CD4-positive, CD25-positive, alpha-beta regulatory T cell (primary cell): ENCODE results near the gene DEFB131B. TPM values are rescaled to one million over a fixed set of nuclear protein-coding genes. Genes with fewer than 3 reads are reported as not detected.
A peak's percentile ranks its signal among the peaks of the same experiment; 100 is the strongest.
"Not testable (repeated sequence)": the region's sequence is repeated elsewhere in the genome, so short reads cannot be mapped to it uniquely, and the experiment has no call there.

Source experiments
- ATAC-seq, 2 donors: fragments of 150-1000 bp; cut with Tn5 transposase; one replicate each; pipeline ENCODE4 v1.10.0; 2021; ENCODE audit warnings: low read depth in 2 of 2, moderate number of reproducible peaks in 2 of 2, moderate library complexity in 1 of 2
- DNase-seq, 3 donors: peaks; one replicate each; pipeline versions ENCODE4 v3.0.0 to v3.0.0-alpha.2; 2012 to 2022; ENCODE audit warnings: mixed read lengths in 1 of 3
- H3K27ac ChIP-seq: one replicate; pipeline ENCODE4 v1.7.0; 2013; ENCODE audit warnings: mild to moderate bottlenecking, low read length; ENCODE audit not compliant: insufficient read depth, poor library complexity, severe bottlenecking
- H3K27me3 ChIP-seq: one replicate; pipeline ENCODE4 v1.7.0; 2013; ENCODE audit warnings: low read length; ENCODE audit not compliant: control insufficient read depth, insufficient read depth
- H3K36me3 ChIP-seq: one replicate; pipeline ENCODE4 v1.7.0; 2013; ENCODE audit warnings: mild to moderate bottlenecking, low read length, moderate library complexity; ENCODE audit not compliant: control insufficient read depth, insufficient read depth
- H3K4me1 ChIP-seq: 2 replicates; pipeline ENCODE4 v1.7.0; 2013; ENCODE audit warnings: mild to moderate bottlenecking, low read length; ENCODE audit not compliant: insufficient read depth, control insufficient read depth, poor library complexity, severe bottlenecking
- H3K4me3 ChIP-seq: one replicate; pipeline ENCODE4 v1.7.0; 2013; ENCODE audit warnings: low read depth, mild to moderate bottlenecking, low read length, moderate library complexity
- H3K9me3 ChIP-seq, 2 experiments: 1 replicate in 1 of 2; 2 replicates in 1 of 2; pipeline ENCODE4 v1.7.0; 2013; ENCODE audit warnings: low read length in 2 of 2, mild to moderate bottlenecking in 1 of 2, moderate library complexity in 1 of 2; ENCODE audit not compliant: control insufficient read depth in 2 of 2
- H3K27ac Mint-ChIP-seq, 3 donors: one replicate each; pipeline ENCODE4 v1.8.0; 2020 to 2022; ENCODE audit warnings: mild to moderate bottlenecking in 3 of 3, mixed read lengths in 3 of 3, moderate library complexity in 2 of 3
- H3K27me3 Mint-ChIP-seq: one replicate; pipeline ENCODE4 v1.8.0; 2022; ENCODE audit warnings: mild to moderate bottlenecking, mixed read lengths
- H3K36me3 Mint-ChIP-seq: one replicate; pipeline ENCODE4 v1.8.0; 2020; ENCODE audit warnings: mixed read lengths
- H3K4me1 Mint-ChIP-seq, 4 donors: one replicate each; pipeline ENCODE4 v1.8.0; 2020 to 2022; ENCODE audit warnings: mixed read lengths in 4 of 4, mild to moderate bottlenecking in 1 of 4
- H3K4me3 Mint-ChIP-seq, 4 donors: one replicate each; pipeline ENCODE4 v1.8.0; 2020 to 2022; ENCODE audit warnings: mild to moderate bottlenecking in 4 of 4, mixed read lengths in 4 of 4, moderate library complexity in 3 of 4
- H3K9me3 Mint-ChIP-seq, 7 donors: one replicate each; pipeline ENCODE4 v1.8.0; 2020 to 2022; ENCODE audit warnings: mixed read lengths in 7 of 7, mild to moderate bottlenecking in 3 of 7, moderate library complexity in 2 of 7
- polyA plus RNA-seq, 4 donors: library from polyadenylated mRNA; unstranded; fragments of 300-500 nt; fragmentation: Illumina TruSeq; gene quantifications; one replicate each; pipeline ENCODE4 v1.2.3, GENCODE V29; 2021
- total RNA-seq: library from RNA; stranded (reverse); gene quantifications from one replicate; pipeline ENCODE4 v1.2.3, GENCODE V29; 2022

DEFB131B gene
- total and polyA plus RNA-seq, 5 donors from 2014 or later = not detected

- not testable (repeated sequence) for H3K4me1 Mint-ChIP-seq, H3K9me3 Mint-ChIP-seq
These were observed 10.2 kb downstream of the DEFB131B start for GRCh38 chr11:71888335-71889010.

GRCh38 chr11:71889181-71889872 is 11.1 kb downstream of the DEFB131B start:
- not testable (repeated sequence) for H3K27me3 ChIP-seq, H3K9me3 Mint-ChIP-seq, H3K4me1 Mint-ChIP-seq, H3K36me3 ChIP-seq, H3K9me3 ChIP-seq, H3K4me3 ChIP-seq, H3K27ac Mint-ChIP-seq, H3K27ac ChIP-seq, H3K4me1 ChIP-seq, ATAC-seq, H3K4me3 Mint-ChIP-seq, H3K27me3 Mint-ChIP-seq, DNase-seq
- peaks cover 12% of the 10 kb centered on the region for H3K36me3 Mint-ChIP-seq

More at GRCh38 chr11:71888335-71889010, 10.2 kb downstream of the DEFB131B start:
- H3K36me3 ChIP-seq, H3K4me3 Mint-ChIP-seq, DNase-seq, ATAC-seq, H3K36me3 Mint-ChIP-seq, H3K27ac Mint-ChIP-seq, H3K4me3 ChIP-seq, H3K27me3 ChIP-seq, H3K27me3 Mint-ChIP-seq, H3K4me1 ChIP-seq, H3K9me3 ChIP-seq, H3K27ac ChIP-seq: not testable (repeated sequence)

GRCh38 chr11:71895961-71896360 is 17.7 kb downstream of the DEFB131B start:
- Histone ChIP-seq H3K27ac (no peak overlapping the region), H3K27me3 (no peaks in the 10 kb centered on the region), H3K36me3 (no peaks in the 10 kb centered on the region), H3K4me1 (no peaks in the 10 kb centered on the region), H3K9me3 (no peaks in the 10 kb centered on the region), H3K4me3 (no peak overlapping the region)
- Mint-ChIP-seq H3K9me3 (peaks cover 0 to 6% (median 0%) of the 10 kb centered on the region in 7 donors), H3K36me3 (peaks cover 35% of the 10 kb centered on the region), H3K4me1 (no peaks in the 10 kb centered on the region), H3K27ac (no peak overlapping the region), H3K27me3 (no peaks in the 10 kb centered on the region), H3K4me3 (no peak overlapping the region)
- ATAC-seq = no peak
- no peak for DNase-seq

GRCh38 chr11:71901137-71901536 is 22.9 kb downstream of the DEFB131B start:
- H3K36me3 ChIP-seq, H3K27ac Mint-ChIP-seq, H3K9me3 Mint-ChIP-seq, H3K4me3 ChIP-seq, H3K4me1 Mint-ChIP-seq, H3K9me3 ChIP-seq, H3K27ac ChIP-seq, ATAC-seq, H3K4me3 Mint-ChIP-seq, H3K27me3 ChIP-seq, H3K27me3 Mint-ChIP-seq, DNase-seq, H3K4me1 ChIP-seq: not testable (repeated sequence)
- peaks cover 37% of the 10 kb centered on the region for H3K36me3 Mint-ChIP-seq

GRCh38 chr11:71908218-71908617 is 30.0 kb downstream of the DEFB131B start:
- H3K36me3 Mint-ChIP-seq = peaks cover 45% of the 10 kb centered on the region
- H3K4me1 Mint-ChIP-seq = peaks cover 0 to 6% (median under 1%) of the 10 kb centered on the region in 4 donors
- Histone ChIP-seq H3K36me3 (peaks cover 6% of the 10 kb centered on the region), H3K27me3 (no peaks in the 10 kb centered on the region), H3K27ac (no peak overlapping the region), H3K9me3 (no peaks in the 10 kb centered on the region), H3K4me3 (no peak overlapping the region), H3K4me1 (no peaks in the 10 kb centered on the region)
- ATAC-seq (no peak), DNase-seq (no peak)
- no peak overlapping the region for H3K4me3 Mint-ChIP-seq
- no peaks in the 10 kb centered on the region for H3K27me3 Mint-ChIP-seq
- H3K9me3 Mint-ChIP-seq = no peaks in the 10 kb centered on the region
- no peak overlapping the region for H3K27ac Mint-ChIP-seq

- H3K4me3 ChIP-seq, H3K27ac ChIP-seq, ATAC-seq, H3K4me3 Mint-ChIP-seq, DNase-seq, H3K27me3 Mint-ChIP-seq, H3K9me3 ChIP-seq, H3K27me3 ChIP-seq, H3K4me1 ChIP-seq, H3K9me3 Mint-ChIP-seq: not testable (repeated sequence)
- Mint-ChIP-seq H3K36me3 (peaks cover 53% of the 10 kb centered on the region), H3K27ac (peak overlapping the region in 1 of 3 donors; percentile 44), H3K4me1 (peaks cover 0 to 10% (median 2%) of the 10 kb centered on the region in 4 donors)
- peaks cover 24% of the 10 kb centered on the region for H3K36me3 ChIP-seq
These were observed 32.5 kb downstream of the DEFB131B start for GRCh38 chr11:71910775-71911174.

- H3K4me1 ChIP-seq, H3K4me3 ChIP-seq, DNase-seq, H3K4me3 Mint-ChIP-seq, H3K9me3 Mint-ChIP-seq, H3K27me3 Mint-ChIP-seq, H3K27me3 ChIP-seq, H3K9me3 ChIP-seq, ATAC-seq, H3K27ac ChIP-seq: not testable (repeated sequence)
- Mint-ChIP-seq H3K27ac (peak overlapping the region in 1 of 3 donors; percentile 44), H3K4me1 (peaks cover 0 to 10% (median 2%) of the 10 kb centered on the region in 4 donors), H3K36me3 (peaks cover 51% of the 10 kb centered on the region)
- peaks cover 31% of the 10 kb centered on the region for H3K36me3 ChIP-seq
These were observed 33.2 kb downstream of the DEFB131B start for GRCh38 chr11:71911321-71911985.
